Activated T-cell treated with anti-CD3 and anti-CD28 coated beads, Interleukin-2, amount 50 U/mL, for 4 hours (primary cell): ENCODE measurements around the gene FERMT2. TPM values are rescaled to one million over a fixed set of nuclear protein-coding genes. Genes with fewer than 3 reads are reported as not detected.

Experiments used
- ATAC-seq, 2 donors: fragments of 200-7000 bp; cut with Tn5 transposase; one replicate each; pipeline ENCODE4 v1.10.0; 2021
- DNase-seq: peaks from one replicate; pipeline ENCODE4 v3.0.0-alpha.2; 2020
- H3K27me3 Mint-ChIP-seq: one replicate; pipeline ENCODE4 v1.8.0; 2021; ENCODE audit warnings: low read depth, mixed read lengths
- H3K36me3 Mint-ChIP-seq: one replicate; pipeline ENCODE4 v1.8.0; 2022; ENCODE audit warnings: mixed read lengths; ENCODE audit not compliant: insufficient read depth
- H3K4me1 Mint-ChIP-seq: one replicate; pipeline ENCODE4 v1.8.0; 2021; ENCODE audit warnings: low read depth, mixed read lengths
- H3K4me3 Mint-ChIP-seq: one replicate; pipeline ENCODE4 v1.8.0; 2021; ENCODE audit warnings: mild to moderate bottlenecking, moderate library complexity, mixed read lengths
- H3K9me3 Mint-ChIP-seq: one replicate; pipeline ENCODE4 v1.8.0; 2021; ENCODE audit warnings: mixed read lengths
- total RNA-seq, 3 donors: library from RNA; stranded (reverse); gene quantifications; one replicate each; pipeline ENCODE4 v1.2.1, GENCODE V29; 2021

The FERMT2 gene
- total RNA-seq, 3 donors from 2014 or later, result 0.94 to 1.9 (median 1.6) TPM

DNA sequence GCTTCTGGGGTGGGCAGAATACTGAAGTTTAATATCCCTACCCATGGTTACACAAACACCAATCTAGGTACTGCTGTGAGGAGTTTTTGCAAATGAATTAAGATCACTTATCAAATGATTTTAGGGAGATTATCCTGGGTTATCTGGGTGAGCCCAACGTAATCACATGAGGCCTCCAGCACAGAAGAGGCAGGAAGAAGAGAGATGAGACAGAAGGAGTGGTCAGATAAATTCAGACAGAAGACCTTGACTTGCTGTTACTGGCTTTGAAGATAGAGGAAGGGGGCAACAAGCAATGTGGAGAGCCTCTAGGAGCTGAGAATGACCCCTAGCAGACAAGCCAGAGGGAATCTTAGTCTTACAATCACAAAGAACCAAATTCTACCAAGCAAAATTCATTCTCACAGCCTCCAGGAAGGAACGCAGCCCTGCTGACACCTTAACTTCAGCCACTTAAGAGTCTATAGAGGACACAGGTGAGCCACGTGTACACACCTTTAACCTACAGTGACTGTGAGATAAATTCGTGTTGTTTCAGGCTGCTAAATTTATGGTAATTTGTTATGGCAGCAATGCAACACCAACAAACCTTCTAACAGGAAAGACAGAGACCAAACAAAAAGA lies 49.4 kb downstream of the FERMT2 start:
- ATAC-seq (no peak), DNase-seq (no peak)
- Mint-ChIP-seq H3K4me3 (no peak overlapping the region), H3K9me3 (no peaks in the 10 kb centered on the region), H3K27me3 (no peaks in the 10 kb centered on the region), H3K4me1 (no peaks in the 10 kb centered on the region), H3K36me3 (no peaks in the 10 kb centered on the region)

GRCh38 chr14:52900731-52901130 lies 50.1 kb downstream of the FERMT2 start:
- DNase-seq (no peak), ATAC-seq (no peak)
- Mint-ChIP-seq H3K4me1 (no peaks in the 10 kb centered on the region), H3K36me3 (no peaks in the 10 kb centered on the region), H3K27me3 (no peaks in the 10 kb centered on the region), H3K4me3 (no peak overlapping the region), H3K9me3 (no peaks in the 10 kb centered on the region)

GRCh38 chr14:52898496-52898895 lies 52.4 kb downstream of the FERMT2 start:
- Mint-ChIP-seq H3K4me1 (peaks cover 6% of the 10 kb centered on the region), H3K36me3 (no peaks in the 10 kb centered on the region), H3K4me3 (no peak overlapping the region), H3K27me3 (no peaks in the 10 kb centered on the region), H3K9me3 (no peaks in the 10 kb centered on the region)
- DNase-seq (no peak), ATAC-seq (no peak)

GRCh38 chr14:52895000-52895399 lies 55.9 kb downstream of the FERMT2 start:
- no peaks in the 10 kb centered on the region for H3K27me3 Mint-ChIP-seq
- ATAC-seq (peak in 1 of 2 donors; percentile 59), DNase-seq (no peak)
- no peaks in the 10 kb centered on the region for H3K9me3 Mint-ChIP-seq
- no peaks in the 10 kb centered on the region for H3K36me3 Mint-ChIP-seq
- H3K4me3 Mint-ChIP-seq, result no peak overlapping the region
- peaks cover 6% of the 10 kb centered on the region for H3K4me1 Mint-ChIP-seq

DNA sequence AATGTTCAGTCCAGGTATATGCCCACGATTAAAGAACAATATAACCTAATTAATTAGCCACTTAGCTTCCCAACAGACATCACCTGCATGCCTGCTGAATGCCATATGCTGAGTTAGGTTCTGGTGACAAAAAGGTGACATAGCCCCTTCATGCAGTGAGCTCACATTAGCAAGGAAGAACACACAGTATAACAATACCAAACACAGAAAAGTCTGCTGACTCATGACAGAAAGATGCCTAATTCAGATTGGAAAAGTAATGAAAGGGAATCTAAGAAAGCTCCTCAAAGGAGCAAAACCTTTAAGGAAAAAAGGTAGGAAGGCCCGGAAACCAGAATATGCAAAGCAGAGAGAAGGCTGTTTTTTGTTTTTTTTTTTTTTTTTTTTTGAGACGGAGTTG lies 59.0 kb downstream of the FERMT2 start:
- Mint-ChIP-seq H3K9me3 (no peaks in the 10 kb centered on the region), H3K4me1 (peaks cover 6% of the 10 kb centered on the region), H3K4me3 (no peak overlapping the region)

DNA sequence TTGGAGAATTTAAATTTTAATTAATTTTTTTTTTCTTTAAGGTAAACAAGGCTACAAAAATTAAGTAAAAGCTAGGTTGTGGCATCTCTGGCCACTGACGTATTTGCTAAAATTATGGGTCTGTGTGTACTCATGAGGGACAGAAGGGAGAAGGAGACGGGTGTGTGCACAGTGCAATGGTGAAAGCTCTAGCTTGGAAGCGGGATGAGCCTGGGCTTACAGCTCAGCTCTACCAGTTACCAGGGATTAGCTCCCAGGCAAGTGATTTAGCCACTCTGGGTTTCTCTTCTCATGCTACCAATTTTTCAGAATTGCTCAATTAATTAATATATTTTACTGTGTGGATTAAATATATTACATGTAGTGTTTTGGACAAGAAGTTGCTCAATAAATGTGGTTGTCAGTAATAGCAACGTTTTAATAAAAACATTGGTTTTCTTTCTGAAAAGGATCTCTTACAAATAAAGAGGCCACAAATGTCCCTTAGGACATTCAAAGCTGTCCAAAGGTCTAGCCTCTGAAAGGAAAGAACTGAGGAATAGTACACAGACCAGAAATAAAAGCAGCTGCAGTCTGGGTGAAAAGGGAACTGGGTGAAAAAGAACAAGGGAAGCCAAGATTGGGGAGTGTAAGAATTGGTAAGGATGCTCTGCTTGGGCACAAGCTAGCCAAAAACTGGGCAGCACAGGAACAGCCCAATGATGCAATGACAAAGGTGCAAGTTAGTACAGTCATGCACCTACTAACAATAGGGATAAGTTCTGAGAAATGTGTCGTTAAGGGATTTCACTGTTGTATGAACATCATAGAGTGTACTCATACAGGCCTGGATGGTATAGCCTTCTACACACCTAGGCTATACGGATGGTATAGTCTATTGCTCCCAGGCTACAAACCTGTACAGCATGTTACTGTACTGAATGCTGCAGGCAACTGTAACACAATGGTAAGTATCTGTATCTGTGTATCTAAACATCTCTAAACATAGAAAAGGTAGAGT lies 61.7 kb downstream of the FERMT2 start:
- Mint-ChIP-seq H3K4me1 (no peaks in the 10 kb centered on the region), H3K27me3 (no peaks in the 10 kb centered on the region), H3K36me3 (no peaks in the 10 kb centered on the region), H3K9me3 (no peaks in the 10 kb centered on the region), H3K4me3 (no peak overlapping the region)
- DNase-seq (no peak), ATAC-seq (no peak)

More for the DNA sequence above, 59.0 kb downstream of the FERMT2 start:
- no peak for ATAC-seq
- no peaks in the 10 kb centered on the region for H3K36me3 Mint-ChIP-seq
- no peak for DNase-seq
- H3K27me3 Mint-ChIP-seq, result no peaks in the 10 kb centered on the region

GRCh38 chr14:52888159-52888558 lies 62.7 kb downstream of the FERMT2 start:
- H3K4me1 Mint-ChIP-seq, result no peaks in the 10 kb centered on the region
- H3K27me3 Mint-ChIP-seq, result no peaks in the 10 kb centered on the region
- no peaks in the 10 kb centered on the region for H3K9me3 Mint-ChIP-seq
- H3K4me3 Mint-ChIP-seq, result no peak overlapping the region
- DNase-seq, result no peak
- ATAC-seq, result no peak
- no peaks in the 10 kb centered on the region for H3K36me3 Mint-ChIP-seq

DNA sequence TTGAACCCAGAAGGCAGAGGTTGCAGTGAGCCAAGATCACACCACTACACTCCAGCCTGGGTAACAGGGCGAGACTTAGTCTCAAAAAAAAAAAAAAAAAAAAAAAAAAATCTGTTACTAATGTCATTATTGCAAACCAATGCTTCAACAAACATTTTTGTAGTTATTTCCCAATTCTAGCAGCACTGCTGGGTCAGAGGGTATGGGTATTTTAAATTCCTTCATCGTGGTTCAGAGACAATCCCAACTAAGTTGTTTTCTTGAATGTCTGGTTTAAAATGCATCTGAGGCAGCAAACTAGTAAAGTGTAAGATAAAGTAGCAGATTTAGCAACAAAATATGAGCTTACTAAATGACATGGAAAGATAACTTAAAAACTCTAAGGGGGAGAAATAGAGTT lies 65.6 kb downstream of the FERMT2 start:
- Mint-ChIP-seq H3K9me3 (no peaks in the 10 kb centered on the region), H3K4me1 (no peaks in the 10 kb centered on the region), H3K27me3 (no peaks in the 10 kb centered on the region), H3K36me3 (no peaks in the 10 kb centered on the region), H3K4me3 (no peak overlapping the region)
- no peak for DNase-seq
- no peak for ATAC-seq

DNA sequence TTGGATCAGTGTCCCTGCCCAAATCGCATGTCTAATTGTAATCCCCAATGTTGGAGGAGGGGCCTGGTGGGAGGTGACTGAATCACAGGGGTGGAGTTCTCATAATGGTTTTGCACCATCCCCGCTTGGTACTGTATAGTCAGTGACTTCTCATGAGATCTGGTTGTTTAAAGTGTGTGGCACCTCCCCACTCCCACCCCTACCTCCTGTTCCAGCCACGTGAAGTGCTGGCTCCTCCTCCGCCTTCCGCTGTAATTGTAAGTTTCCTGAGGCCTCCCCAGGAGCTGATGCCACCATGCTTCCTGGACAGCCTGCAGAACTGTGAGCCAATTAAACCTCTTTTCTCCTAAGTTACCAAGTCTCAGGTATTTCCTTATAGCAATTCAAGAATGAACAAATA lies 67.2 kb downstream of the FERMT2 start:
- Mint-ChIP-seq H3K4me3 (no peak overlapping the region), H3K27me3 (no peaks in the 10 kb centered on the region), H3K4me1 (no peaks in the 10 kb centered on the region), H3K9me3 (no peaks in the 10 kb centered on the region), H3K36me3 (no peaks in the 10 kb centered on the region)
- ATAC-seq (no peak), DNase-seq (no peak)

- Mint-ChIP-seq H3K4me1 (no peaks in the 10 kb centered on the region), H3K4me3 (no peak overlapping the region), H3K27me3 (no peaks in the 10 kb centered on the region), H3K9me3 (no peaks in the 10 kb centered on the region), H3K36me3 (no peaks in the 10 kb centered on the region)
- no peak for ATAC-seq
- DNase-seq, result no peak
Measured at GRCh38 chr14:52882824-52883223, 68.0 kb downstream of the FERMT2 start.

DNA sequence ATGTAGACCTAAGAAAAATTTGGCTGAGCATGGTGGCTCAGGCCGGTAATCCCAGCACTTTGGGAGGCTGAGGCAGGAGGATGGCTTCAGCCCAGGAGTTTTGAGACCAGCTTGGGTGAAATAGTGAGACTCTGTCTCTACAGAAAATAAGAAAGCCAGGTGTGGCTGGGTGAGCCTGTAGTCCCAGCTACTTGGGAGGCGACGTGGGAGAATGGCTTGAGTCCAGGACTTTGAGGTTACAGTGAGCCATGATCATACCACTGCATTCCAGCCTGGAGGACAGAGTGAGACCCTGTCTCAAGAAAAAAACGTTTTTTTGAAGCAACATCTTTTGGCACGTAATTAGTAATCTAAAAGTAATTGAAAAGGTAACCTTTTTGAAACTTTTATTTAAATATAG lies 70.9 kb downstream of the FERMT2 start:
- Mint-ChIP-seq H3K4me1 (no peaks in the 10 kb centered on the region), H3K36me3 (no peaks in the 10 kb centered on the region)

GRCh38 chr14:52878946-52879345 lies 71.9 kb downstream of the FERMT2 start:
- Mint-ChIP-seq H3K27me3 (no peaks in the 10 kb centered on the region), H3K4me3 (no peak overlapping the region), H3K4me1 (no peaks in the 10 kb centered on the region), H3K9me3 (no peaks in the 10 kb centered on the region), H3K36me3 (no peaks in the 10 kb centered on the region)
- ATAC-seq (no peak), DNase-seq (no peak)

More for the DNA sequence above, 70.9 kb downstream of the FERMT2 start:
- Mint-ChIP-seq H3K4me3 (no peak overlapping the region), H3K27me3 (no peaks in the 10 kb centered on the region), H3K9me3 (no peaks in the 10 kb centered on the region)
- ATAC-seq, result no peak
- DNase-seq, result no peak

GRCh38 chr14:52878469-52878868 lies 72.4 kb downstream of the FERMT2 start:
- Mint-ChIP-seq H3K9me3 (no peaks in the 10 kb centered on the region), H3K4me3 (no peak overlapping the region), H3K4me1 (no peaks in the 10 kb centered on the region), H3K36me3 (no peaks in the 10 kb centered on the region), H3K27me3 (no peaks in the 10 kb centered on the region)
- DNase-seq (no peak), ATAC-seq (no peak)

GRCh38 chr14:52877628-52878027 lies 73.2 kb downstream of the FERMT2 start:
- no peaks in the 10 kb centered on the region for H3K27me3 Mint-ChIP-seq
- no peak for ATAC-seq
- DNase-seq, result no peak
- no peaks in the 10 kb centered on the region for H3K4me1 Mint-ChIP-seq
- H3K36me3 Mint-ChIP-seq, result no peaks in the 10 kb centered on the region
- H3K9me3 Mint-ChIP-seq, result no peaks in the 10 kb centered on the region
- no peak overlapping the region for H3K4me3 Mint-ChIP-seq

DNA sequence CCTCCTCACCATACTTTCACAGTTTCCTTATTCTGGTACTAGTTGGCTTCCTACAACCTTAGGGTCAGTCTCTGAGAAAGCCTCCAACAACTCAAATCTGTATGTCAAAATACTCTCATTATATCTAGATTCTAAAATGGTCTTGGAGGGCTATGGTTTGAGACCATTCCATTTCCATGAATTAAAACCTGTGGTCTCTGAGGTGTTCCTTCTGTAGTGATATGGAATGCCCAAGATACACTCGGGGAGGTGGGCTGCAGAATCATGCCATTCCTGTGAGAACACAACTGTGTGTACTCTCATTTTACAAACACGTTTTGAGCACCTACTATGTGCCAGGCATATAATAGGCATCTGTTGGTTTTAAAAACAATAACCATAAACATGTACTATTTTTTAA lies 74.0 kb downstream of the FERMT2 start:
- H3K36me3 Mint-ChIP-seq, result no peaks in the 10 kb centered on the region
- no peak overlapping the region for H3K4me3 Mint-ChIP-seq
- no peak for ATAC-seq
- no peaks in the 10 kb centered on the region for H3K9me3 Mint-ChIP-seq
- H3K4me1 Mint-ChIP-seq, result no peaks in the 10 kb centered on the region
- no peak for DNase-seq
- no peaks in the 10 kb centered on the region for H3K27me3 Mint-ChIP-seq
